Thyroid gland (tissue), 4 donors: ENCODE results near the gene ANKRD49. TPM values are rescaled to one million over a fixed set of nuclear protein-coding genes. Genes with fewer than 3 reads are reported as not detected.
A peak's percentile ranks its signal among the peaks of the same experiment; 100 is the strongest.

Experiments
- DNase-seq, 2 donors: peaks; one replicate each; pipeline ENCODE4 v3.0.0-alpha.2; 2019
- H3K27ac ChIP-seq, 3 donors: fragments of 200-600 bp; sonication (generic); 1 replicate in 2 of 3; 2 replicates in 1 of 3; pipeline ENCODE4 v1.5.1; 2016 to 2019; ENCODE audit warnings: mild to moderate bottlenecking in 1 of 3, moderate library complexity in 1 of 3
- H3K27me3 ChIP-seq: fragments of 200-600 bp; sonication (generic); one replicate; pipeline ENCODE4 v1.5.1; 2019
- H3K36me3 ChIP-seq, 2 donors: fragments of 200-600 bp; sonication (generic); one replicate each; pipeline ENCODE4 v1.5.1; 2016 to 2019
- H3K4me1 ChIP-seq, 2 donors: fragments of 200-600 bp; sonication (generic); one replicate each; pipeline ENCODE4 v1.5.1; 2017 to 2019
- H3K4me3 ChIP-seq, 3 donors: fragments of 200-600 bp; sonication (generic); replicated peaks in 1 of 3; 1 replicate in 2 of 3; 2 replicates in 1 of 3; pipeline ENCODE4 v1.5.1; 2016; ENCODE audit warnings: mild to moderate bottlenecking in 1 of 3
- H3K9me3 ChIP-seq: fragments of 200-600 bp; sonication (generic); one replicate; pipeline ENCODE4 v1.5.1; 2017
- CTCF ChIP-seq, 6 experiments: fragments of 200-600 bp in 3 of 6; fragments of 450-650 bp in 3 of 6; sonication (generic) in 3 of 6; IDR thresholded peaks; one replicate each; pipeline ENCODE4 v1.5.1; 2016 to 2019; ENCODE audit warnings: antibody characterized with exemption in 6 of 6, mild to moderate bottlenecking in 2 of 6, inconsistent platforms in 1 of 6, moderate library complexity in 1 of 6
- POLR2A ChIP-seq, 2 donors: fragments of 450-650 bp; IDR thresholded peaks; one replicate each; pipeline ENCODE4 v1.6.1; 2017; ENCODE audit warnings: antibody characterized with exemption in 2 of 2, mild to moderate bottlenecking in 2 of 2, moderate library complexity in 1 of 2
- WGBS, 2 donors: methylation state at CpG; one replicate each; pipeline ENCODE4 v1.1.5; 2017; 5-methylcytosine and 5-hydroxymethylcytosine counted together
- intact Hi-C: fragments of 100-400 bp; cut with DNase I; formaldehyde crosslinking; loops from one replicate; pipeline ENCODE4 v1.15.1; 2023
- total RNA-seq, 4 donors: library from RNA; depleted of rRNA; stranded (reverse); fragments of >200 nt; gene quantifications; one replicate each; pipeline ENCODE4 v1.2.3, GENCODE V29; 2016

Gene ANKRD49
- total RNA-seq, 4 donors from 2014 or later = 29.8 to 61.4 (median 32.2) TPM

GRCh38 chr11:94450048-94450447 is 43.7 kb upstream of the ANKRD49 start:
- no peak for TF ChIP-seq CTCF (IDR thresholded peaks at IDR 0.05)
- TF ChIP-seq POLR2A (IDR thresholded peaks at IDR 0.05) = no peak
- peaks cover 0 to 5% of the 10 kb centered on the region in 2 donors for H3K36me3 ChIP-seq
- H3K27me3 ChIP-seq = no peaks in the 10 kb centered on the region
- no peaks in the 10 kb centered on the region for H3K9me3 ChIP-seq
- no peak overlapping the region for H3K4me3 ChIP-seq
- no peaks in the 10 kb centered on the region for H3K4me1 ChIP-seq
- intact Hi-C loops = no loop called here
- no peak overlapping the region for H3K27ac ChIP-seq
- no peak for DNase-seq
- 72 to 78% methylated on average over 3 of the region's 3 CpGs for WGBS, 2 donors

GRCh38 chr11:94452988-94453387 is 40.8 kb upstream of the ANKRD49 start:
- H3K36me3 ChIP-seq = no peaks in the 10 kb centered on the region
- H3K27me3 ChIP-seq = no peaks in the 10 kb centered on the region
- WGBS, 2 donors = 97% methylated on average over 2 of the region's 2 CpGs
- no peak overlapping the region for H3K27ac ChIP-seq
- TF ChIP-seq POLR2A (IDR thresholded peaks at IDR 0.05) (no peak), CTCF (IDR thresholded peaks at IDR 0.05) (no peak)
- no peaks in the 10 kb centered on the region for H3K4me1 ChIP-seq
- H3K4me3 ChIP-seq = no peak overlapping the region
- intact Hi-C loops = no loop called here
- DNase-seq = no peak
- no peaks in the 10 kb centered on the region for H3K9me3 ChIP-seq

- H3K27me3 ChIP-seq = no peaks in the 10 kb centered on the region
- H3K4me1 ChIP-seq = no peaks in the 10 kb centered on the region
- 99 to 100% methylated on average over 2 of the region's 2 CpGs for WGBS, 2 donors
- no peak overlapping the region for H3K27ac ChIP-seq
- TF ChIP-seq POLR2A (IDR thresholded peaks at IDR 0.05) (no peak), CTCF (IDR thresholded peaks at IDR 0.05) (no peak)
- no peaks in the 10 kb centered on the region for H3K36me3 ChIP-seq
- H3K9me3 ChIP-seq = no peaks in the 10 kb centered on the region
- H3K4me3 ChIP-seq = no peak overlapping the region
- no peak for DNase-seq
- intact Hi-C loops = no loop called here
These were observed 39.5 kb upstream of the ANKRD49 start for GRCh38 chr11:94454301-94454700.

- Histone ChIP-seq H3K27me3 (no peaks in the 10 kb centered on the region), H3K27ac (no peak overlapping the region), H3K9me3 (no peaks in the 10 kb centered on the region), H3K4me1 (no peaks in the 10 kb centered on the region), H3K36me3 (peaks cover 0 to 7% of the 10 kb centered on the region in 2 donors), H3K4me3 (no peak overlapping the region)
- intact Hi-C loops = no loop called here
- DNase-seq = peak; percentile 44 to 59
- WGBS, 2 donors = 48 to 83% methylated on average over 1 of the region's 1 CpG
- TF ChIP-seq POLR2A (IDR thresholded peaks at IDR 0.05) = no peak
- TF ChIP-seq CTCF (IDR thresholded peaks at IDR 0.05) = no peak
These were observed 37.9 kb upstream of the ANKRD49 start for GRCh38 chr11:94455861-94456260.

- intact Hi-C loops = no loop called here
- Histone ChIP-seq H3K36me3 (peaks cover 0 to 7% of the 10 kb centered on the region in 2 donors), H3K27ac (peak overlapping the region in 1 of 3 donors; percentile 1), H3K4me1 (no peaks in the 10 kb centered on the region), H3K9me3 (no peaks in the 10 kb centered on the region), H3K4me3 (no peak overlapping the region), H3K27me3 (no peaks in the 10 kb centered on the region)
- no peak for TF ChIP-seq CTCF (IDR thresholded peaks at IDR 0.05)
- DNase-seq = no peak
- WGBS, 2 donors = 79 to 87% methylated on average over 4 of the region's 4 CpGs
These were observed 36.4 kb upstream of the ANKRD49 start for GRCh38 chr11:94457118-94458029.
